Activated T-cell treated with anti-CD3 and anti-CD28 coated beads for 1 hour (primary cell): ENCODE data around the gene CHST8.

ENCODE experiments used
- DNase-seq: peaks from one replicate; pipeline ENCODE4 v3.0.0-alpha.2; 2020; ENCODE audit warnings: low read depth

Gene CHST8

DNA sequence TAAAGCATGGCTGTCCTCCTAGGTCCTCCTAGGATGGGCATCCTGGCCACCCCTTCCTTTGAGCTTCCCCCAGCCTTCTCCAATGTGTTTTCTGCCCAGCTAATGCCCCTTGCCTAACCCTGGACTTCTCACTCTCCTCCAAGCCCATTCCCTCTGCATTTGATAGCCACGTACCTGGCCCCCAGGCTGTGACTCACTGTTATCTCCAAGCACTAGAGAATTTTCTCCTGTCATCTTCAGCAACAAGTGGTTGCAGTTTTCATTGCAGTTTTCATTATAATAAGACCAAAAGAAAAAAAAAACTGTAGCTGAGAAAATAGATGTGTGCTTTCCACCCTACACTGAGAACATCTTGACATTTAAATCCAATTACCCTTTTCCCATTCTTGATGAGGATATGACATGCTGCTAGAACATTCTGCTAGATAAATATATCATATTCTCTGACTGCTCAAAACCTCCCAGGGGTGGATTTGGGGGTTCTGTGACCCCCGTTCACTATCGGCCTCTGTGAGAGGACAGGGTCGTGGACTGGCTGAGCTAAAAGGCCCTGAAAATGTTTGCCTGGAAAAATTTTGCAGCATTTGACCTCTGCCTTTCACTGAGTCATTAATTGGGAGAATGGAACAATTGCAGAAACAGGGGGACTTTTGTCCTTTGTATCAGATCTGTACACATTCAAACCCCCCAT is 116.1 kb downstream of the CHST8 start:
- DNase-seq: no peak

DNA sequence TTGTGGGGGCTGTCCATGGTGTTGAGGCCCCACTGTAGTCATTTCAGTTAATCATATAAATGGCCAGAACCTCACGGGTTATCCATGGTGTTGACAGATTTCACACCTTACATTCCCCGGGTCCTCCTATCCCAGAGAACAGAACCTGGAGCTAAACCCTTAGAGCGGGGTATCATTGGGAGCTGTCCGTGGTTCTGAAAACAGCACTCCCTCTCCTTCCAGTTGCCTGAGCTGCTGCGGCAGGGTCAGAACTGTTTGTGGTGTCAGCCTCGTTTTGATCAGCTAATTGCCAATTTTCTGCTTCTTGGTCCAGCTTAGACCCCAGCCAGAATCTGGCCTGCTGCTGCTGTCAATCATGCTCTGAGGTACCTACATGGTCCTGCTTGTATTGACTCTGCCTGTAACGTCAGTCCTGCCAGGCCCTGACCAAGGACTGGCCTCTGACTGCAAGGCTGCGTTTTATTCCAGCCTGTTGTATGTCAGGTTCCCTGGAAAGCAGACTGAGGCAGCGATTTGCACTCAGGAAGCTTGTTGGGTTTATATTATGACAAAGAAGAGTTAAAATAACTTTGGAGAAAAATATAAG is 119.2 kb downstream of the CHST8 start:
- DNase-seq: peak; percentile 3

GRCh38 chr19:33745297-33745696 is 123.5 kb downstream of the CHST8 start:
- DNase-seq: no peak

DNA sequence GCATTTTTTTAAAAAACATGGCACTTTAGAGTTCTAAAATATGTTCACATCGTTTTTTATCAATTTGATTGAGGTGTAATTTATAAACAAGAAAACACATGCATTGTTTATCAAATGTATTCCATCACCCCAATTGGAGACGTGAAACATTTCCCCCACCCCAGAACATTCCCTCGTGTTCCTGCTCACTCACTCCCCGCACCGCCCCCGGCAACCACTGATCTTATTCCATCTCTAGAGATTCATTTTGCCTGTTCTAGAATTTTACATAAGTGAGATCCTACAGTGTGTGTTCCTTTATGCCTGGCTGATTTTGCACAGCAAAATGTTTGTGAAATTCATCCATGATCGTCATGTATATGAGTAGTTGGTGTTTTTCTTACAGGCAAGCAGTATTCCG is 124.4 kb downstream of the CHST8 start:
- DNase-seq: no peak

DNA sequence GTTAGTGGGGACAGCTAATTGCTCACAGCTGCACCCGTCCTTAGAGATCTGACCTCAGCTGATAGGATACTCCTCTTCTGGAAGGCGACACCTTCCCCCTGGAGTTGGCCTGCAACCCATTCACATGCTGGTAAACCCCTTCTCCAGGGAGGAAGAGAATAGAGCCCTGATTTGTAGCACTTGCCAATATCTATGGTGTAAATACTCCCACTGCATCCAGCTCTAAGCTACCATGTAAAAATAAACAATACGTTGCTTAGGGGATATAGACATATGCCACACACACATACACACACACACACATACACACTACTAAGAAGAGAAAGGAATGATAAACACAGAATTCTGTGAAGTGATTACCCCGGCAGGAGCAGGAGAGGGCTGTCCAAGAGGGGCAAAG is 125.5 kb downstream of the CHST8 start:
- DNase-seq: no peak

- no peak for DNase-seq
Measured at GRCh38 chr19:33748231-33748630, 126.5 kb downstream of the CHST8 start.

DNA sequence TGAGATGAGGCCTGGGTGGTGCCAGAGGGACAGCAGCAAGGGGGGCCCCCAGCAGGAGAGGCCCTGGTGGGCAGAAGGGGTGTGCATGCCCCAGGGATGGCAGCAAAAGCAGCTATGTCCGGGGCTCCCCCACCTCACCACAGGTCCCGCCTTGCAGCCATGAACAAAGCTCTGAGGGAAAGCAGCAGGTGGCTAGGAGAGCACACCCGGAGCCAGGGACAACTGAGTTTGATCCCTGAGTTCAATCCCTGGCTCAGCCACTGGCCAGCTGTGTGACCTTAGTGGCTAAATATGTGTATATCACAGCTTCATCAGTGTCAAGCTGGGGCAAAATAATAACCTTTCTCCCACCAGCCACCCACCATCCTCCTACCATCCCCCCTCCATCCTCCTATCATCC is 127.3 kb downstream of the CHST8 start:
- DNase-seq: no peak

GRCh38 chr19:33749619-33750175 is 127.9 kb downstream of the CHST8 start:
- DNase-seq: no peak

GRCh38 chr19:33750587-33751435 is 129.1 kb downstream of the CHST8 start:
- no peak for DNase-seq

GRCh38 chr19:33751436-33751770 is 129.7 kb downstream of the CHST8 start:
- DNase-seq: no peak

GRCh38 chr19:33752018-33752800 is 130.5 kb downstream of the CHST8 start:
- no peak for DNase-seq

- DNase-seq: no peak
Measured at GRCh38 chr19:33752945-33753344, 131.2 kb downstream of the CHST8 start.

GRCh38 chr19:33754361-33754760 is 132.6 kb downstream of the CHST8 start:
- DNase-seq: no peak

DNA sequence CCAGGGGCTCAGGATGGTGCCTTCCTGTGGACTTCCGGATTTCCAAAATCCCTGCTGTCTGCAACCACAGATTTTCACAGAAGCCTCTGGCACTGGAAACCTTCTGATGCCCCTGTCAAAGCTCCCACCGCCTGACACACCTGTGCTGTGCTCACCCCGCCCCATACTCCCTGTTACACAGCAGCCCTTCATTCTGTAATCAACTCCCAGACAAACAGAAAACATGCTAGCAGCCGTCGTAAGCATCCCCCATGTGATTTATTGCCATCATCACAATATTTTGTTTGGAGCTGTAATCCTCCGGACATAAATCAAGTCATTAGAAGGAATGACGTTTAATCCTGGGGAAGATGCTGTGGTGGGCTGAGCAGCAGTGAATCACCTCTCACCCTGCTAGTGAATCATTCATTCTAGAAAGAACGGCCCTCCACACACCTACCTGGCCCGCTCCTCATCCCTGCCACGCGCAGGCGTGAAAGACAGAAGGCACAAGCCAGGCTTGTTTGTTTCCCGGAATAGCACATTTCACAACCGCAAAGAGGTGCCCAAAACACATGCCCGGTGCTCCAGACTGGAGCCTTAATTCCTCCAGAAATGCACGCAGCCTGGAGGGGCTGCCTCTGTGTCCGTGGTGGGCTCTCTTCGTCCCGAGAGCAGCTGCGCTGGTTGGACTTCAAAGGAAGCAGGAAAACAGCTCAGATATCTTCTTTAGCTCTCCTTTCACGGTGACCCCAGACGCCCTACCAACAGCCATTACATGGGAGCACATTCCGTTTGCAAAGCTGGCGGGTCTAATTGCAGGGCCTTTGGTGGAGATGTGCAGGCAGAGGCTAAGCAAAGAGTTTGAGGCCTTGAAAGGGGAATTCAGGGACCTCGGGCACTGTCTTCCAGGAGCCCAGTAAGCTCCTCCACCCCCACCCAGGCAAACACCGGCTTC is 133.6 kb downstream of the CHST8 start:
- DNase-seq: no peak

DNA sequence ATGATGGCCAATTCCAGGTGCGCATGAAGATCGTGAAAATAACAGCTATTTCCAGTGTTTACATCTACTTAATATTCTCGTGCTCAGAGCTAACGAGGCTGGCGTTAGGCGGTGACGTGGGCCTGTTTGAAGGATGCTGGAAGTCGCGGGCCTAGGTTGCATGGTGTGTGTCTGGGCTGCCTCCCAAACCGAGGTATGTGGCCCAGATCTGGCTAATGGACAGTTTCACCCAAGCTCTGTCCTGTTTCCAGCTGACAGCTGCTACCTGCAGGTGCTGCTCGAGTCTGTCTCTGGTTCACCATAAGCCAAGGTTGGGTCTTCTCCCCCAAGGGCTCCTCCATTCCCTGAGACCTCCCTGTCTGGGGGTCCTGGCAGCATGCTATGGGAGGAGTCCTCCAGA is 134.4 kb downstream of the CHST8 start:
- no peak for DNase-seq

DNA sequence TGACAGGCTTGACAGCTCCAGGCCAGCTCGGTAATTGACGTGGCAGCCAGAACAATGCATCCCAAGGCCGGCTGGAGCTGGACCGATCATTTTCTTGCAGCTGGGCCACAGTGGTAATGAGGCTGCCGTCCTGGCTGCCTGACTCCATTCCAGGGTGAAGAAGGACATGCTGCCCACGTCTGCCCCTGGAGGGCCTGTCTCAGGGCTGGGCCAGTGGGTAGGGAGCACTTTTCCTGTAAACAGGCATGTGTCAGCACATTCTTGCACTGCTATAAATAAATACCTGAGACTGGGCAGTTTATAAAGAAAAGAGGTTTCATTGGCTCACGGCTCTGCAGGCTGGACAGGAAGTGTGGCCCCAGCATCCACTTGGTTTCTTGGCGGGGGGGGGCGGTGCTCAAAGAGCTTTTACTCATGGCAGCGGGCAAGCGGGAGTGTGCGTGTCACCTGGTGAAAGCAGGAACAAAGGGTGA is 136.8 kb downstream of the CHST8 start:
- no peak for DNase-seq

GRCh38 chr19:33759356-33759755 is 137.6 kb downstream of the CHST8 start:
- DNase-seq: no peak

- no peak for DNase-seq
Measured at GRCh38 chr19:33763633-33764371, 142.0 kb downstream of the CHST8 start.

- no peak for DNase-seq
Measured at GRCh38 chr19:33766623-33767022, 144.9 kb downstream of the CHST8 start.

DNA sequence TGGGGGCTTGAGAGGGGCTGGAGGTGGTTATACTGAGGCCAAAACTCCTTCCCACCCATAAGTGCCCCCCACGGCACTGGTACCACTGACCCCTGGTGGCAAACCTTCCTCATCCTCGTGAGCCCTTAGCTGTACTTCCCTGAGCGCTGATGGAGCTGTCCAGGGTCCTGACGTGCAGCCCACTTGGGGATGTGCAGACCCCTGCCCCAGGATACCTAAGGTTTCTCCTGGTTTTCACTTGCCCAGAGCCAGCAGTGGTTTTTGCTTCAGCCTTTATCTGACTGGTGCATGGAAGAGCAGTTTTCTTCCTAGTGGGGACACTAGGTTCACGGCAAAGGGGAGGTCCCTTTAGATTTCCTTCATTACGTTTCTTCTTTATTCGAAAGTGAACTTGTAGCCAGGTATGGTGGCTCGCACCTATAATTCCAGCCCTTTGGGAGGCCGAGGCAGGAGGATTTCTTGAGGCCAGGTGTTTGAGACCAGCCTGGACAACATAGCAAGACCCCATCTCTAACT is 146.2 kb downstream of the CHST8 start:
- DNase-seq: no peak
